GM21367 (cell line): Measurements from ENCODE around the gene EPYC.
A peak's percentile ranks its signal among the peaks of the same experiment; 100 is the strongest.

Source experiments
- ATAC-seq: cut with Tn5 transposase; IDR thresholded peaks from one replicate; pipeline ENCODE4 v1.9.1; 2021; ENCODE audit not compliant: unreplicated experiment

Gene EPYC

DNA sequence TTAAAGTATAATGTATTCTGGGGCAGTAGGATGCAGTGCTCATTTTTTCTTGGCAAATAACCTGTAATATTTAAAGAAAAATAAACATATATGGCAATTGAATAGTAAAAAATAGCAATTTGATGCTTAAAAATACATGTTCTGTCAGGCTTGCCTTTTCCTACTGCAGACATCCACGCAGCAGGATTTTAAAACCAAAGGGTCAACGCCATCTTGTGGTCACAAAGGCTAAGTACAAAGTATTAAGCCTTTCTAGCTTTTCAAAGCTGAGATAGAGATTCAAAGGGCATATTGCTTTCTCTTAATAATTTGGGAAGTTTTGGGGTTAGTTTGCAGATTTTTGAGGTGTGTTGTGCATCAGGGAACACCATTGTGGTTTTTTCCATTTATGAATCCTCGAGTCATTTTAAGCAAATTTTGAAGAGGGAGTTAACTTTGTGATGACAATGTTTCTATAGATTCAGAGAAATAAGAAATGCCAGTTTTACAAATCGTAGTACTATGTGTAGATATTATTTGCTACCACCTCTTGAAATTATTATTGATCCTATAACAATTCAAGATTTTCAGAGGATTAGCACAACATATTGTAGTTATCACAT is 45.1 kb downstream of the EPYC start:
- ATAC-seq, result peak; percentile 85

GRCh38 chr12:90959032-90959431 is 45.7 kb downstream of the EPYC start:
- ATAC-seq, result no peak

- ATAC-seq, result no peak
Observed at GRCh38 chr12:90958347-90958746, 46.4 kb downstream of the EPYC start.

DNA sequence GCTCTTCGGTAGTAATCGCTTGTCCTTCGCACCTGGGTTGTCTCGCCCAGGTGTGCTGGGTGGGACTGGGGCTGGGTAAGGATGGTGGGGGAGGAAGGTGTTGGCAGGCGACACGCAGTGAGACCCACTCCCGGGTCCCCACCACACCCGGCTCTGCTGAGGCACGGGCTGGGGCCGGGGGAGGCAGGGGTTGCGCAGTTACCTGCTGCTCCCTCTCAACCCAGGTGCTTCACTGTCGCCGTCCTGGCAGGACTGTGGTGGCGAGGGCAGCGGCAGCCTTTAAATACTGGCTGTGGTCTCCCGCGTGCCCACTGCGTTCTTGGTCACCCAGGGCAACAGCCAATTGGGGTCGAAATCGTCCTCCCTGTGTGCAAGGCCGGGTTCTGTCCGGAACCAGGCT is 49.9 kb downstream of the EPYC start, which contains the start of gene CCER1:
TSS of gene CCER1 (minus strand) at position 256 of the 400 bp plus-strand sequence. CDS start 434 bp downstream, outside the sequence.
- no peak for ATAC-seq

DNA sequence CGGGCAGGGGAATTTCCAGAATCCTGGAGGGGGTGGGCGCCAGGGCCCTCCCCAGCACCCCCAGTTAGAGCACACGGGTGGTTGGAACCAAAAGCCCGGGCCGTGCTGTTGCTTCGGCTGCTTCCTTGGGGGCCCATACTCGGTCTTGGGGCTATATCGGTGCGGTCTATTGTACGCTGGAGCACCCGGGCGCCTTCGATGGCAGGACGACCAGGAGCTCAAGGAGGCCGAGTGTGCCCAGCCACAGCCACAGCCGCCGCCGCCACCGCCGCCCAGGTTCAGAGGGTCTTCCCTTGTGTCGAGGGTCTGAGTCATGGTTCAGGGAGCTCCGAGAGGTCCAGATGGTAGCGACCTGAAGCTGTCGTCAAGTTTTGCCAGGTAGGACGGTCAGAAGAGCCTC is 50.3 kb downstream of the EPYC start:
- ATAC-seq, result no peak

DNA sequence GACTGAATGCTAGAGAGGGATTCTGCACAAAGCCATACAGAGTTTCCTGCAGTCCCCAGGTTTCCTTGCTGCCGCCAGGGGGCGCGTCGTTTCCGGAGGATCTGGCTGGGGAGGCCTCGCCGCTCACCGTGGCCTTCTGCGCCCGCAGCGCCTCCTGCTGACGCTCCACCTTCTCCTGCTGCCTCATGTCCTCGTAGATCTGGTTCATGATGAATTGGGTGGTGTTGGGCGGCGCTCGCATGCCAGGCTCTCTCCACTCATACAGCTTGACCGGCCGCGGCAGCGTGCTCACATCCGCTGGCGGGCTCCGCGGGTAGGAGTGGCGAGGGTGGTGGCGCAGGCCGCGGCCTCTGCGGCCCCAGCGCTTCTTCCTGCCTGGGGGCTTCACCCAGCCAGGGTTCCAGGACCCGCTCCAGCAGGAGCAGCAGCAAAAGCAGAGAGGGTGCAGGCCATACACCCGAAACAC is 50.8 kb downstream of the EPYC start:
- ATAC-seq, result peak; percentile 46

GRCh38 chr12:90951432-90952105 is 53.2 kb downstream of the EPYC start:
- ATAC-seq, result no peak

- no peak for ATAC-seq
Observed at GRCh38 chr12:90947869-90948268, 56.9 kb downstream of the EPYC start.

- peak; percentile 91 for ATAC-seq
Observed at GRCh38 chr12:90945070-90945649, 59.6 kb downstream of the EPYC start.

- ATAC-seq, result no peak
Observed at GRCh38 chr12:90943255-90943654, 61.5 kb downstream of the EPYC start.

DNA sequence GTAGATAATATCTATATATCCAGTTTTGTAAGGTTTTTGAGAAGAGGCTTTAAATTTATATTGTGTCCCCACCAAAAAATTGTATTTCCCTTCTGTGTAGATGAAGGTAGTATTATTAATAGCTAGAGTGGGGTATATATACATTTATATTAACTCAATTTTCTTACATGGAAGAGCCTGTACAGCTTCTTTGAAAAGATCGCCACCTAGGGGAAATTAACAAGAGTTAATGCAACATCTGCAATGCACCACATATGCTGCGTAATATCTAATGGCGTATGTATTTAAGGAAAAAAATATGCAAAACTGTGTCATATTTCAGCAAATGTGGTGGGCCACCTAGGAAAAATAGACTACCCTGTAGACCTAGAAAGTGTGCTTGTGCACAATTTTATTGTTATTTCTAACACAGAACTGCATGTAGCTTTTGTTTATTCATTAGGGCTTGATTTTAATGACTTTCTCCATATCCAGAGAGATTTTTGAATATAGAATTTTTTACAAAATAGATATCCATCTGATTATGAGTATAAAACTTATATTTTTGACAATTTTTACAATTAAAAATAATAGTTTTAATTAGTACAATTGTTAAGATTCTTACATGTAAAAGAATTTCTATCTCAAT is 63.8 kb downstream of the EPYC start:
- peak; percentile 75 for ATAC-seq

DNA sequence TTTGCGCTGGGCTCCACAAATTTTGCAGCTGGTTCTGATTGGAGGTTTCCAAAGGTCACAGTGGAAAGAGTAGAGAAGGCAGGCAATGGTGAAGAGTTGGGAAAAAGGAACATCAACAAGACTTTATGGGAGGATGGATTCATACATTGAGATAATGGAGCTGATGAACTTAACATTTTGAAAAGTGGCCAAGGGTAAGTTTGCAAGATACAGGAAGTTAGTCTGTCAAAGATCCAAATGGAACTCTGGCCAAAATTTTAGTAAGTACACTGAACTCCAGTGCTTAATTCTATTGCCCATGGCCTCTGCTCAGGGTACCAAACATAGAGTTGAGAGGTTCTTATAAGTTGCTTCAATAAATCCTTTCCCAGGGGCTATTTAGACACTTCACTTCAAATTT is 65.4 kb downstream of the EPYC start:
- ATAC-seq, result no peak

DNA sequence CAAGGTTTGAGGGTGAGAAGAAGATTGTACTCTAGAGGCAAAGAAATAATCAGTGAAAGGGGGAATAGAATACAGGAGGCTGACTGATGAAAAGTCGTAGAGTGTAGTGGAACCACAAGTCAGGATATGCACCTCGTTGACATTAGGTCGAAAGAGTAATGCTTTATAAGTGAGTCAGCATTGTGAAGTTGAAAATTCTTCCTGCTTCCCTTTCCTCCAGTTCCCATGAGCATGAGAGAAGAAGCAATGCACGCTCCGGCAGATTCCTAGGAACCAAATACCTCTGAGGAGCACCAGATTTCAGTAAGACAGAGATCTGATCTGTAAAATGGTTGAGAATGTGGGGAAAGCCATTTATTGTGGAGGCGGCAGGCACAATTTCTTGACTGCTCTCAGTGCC is 66.3 kb downstream of the EPYC start:
- no peak for ATAC-seq

- ATAC-seq, result no peak
Observed at GRCh38 chr12:90937651-90938050, 67.1 kb downstream of the EPYC start.

DNA sequence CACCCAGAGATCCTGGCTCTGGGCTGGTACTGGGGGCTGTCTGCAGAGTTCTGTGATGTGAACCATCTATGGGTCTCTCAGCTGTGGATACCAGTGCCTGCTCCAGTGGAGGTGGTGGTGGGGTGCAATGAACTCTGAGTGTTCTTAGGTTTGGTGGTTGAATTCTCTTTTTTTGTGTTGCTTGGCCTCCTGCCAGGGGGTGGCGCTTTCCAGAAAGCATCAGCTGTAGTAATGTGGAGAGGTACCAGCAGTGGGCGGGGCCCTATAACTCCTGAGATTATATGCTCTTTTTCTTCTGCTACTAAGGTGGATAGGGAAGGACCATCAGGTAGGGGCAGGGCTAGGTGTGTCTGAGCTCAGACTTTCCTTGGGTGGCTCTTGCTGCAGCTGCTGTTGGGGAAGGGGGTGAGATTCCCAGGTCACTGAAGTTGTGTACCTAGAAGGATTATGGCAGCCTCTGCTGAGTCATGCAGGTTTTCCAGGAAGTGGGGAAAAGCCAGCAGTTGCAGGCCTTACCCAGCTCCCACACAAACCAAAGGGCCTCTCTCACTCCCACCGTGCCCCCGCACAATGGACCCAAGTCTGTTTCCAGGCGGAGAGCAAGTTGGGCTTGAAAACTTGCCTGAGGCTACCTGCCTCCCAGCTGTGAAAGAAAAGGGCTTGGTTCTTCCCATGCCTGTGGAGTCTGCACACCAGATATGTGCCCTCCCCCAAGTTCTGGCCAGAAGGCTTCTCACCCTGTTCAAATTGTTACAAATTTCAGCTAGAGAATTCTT is 68.4 kb downstream of the EPYC start:
- ATAC-seq, result no peak

DNA sequence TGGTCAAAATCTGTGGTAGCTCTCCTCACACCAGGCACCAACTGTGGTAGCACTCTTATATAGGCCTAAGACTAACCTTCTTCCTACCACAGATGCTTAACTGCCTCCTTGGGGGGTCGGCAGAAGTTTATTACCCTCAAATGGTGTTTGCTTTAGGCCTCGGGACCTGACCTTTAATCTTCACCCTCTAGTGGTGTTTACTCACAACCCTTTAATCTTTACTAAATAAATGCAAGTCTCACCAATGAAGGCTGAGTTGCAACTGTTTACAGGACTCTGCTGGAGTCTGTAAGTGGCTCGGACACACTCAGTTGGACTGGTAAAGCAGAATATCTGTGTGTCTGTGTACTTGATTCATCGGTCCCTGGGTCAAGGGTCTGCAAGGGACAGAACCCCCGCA is 79.2 kb downstream of the EPYC start:
- no peak for ATAC-seq

- ATAC-seq, result no peak
Observed at GRCh38 chr12:90924406-90924805, 80.4 kb downstream of the EPYC start.

DNA sequence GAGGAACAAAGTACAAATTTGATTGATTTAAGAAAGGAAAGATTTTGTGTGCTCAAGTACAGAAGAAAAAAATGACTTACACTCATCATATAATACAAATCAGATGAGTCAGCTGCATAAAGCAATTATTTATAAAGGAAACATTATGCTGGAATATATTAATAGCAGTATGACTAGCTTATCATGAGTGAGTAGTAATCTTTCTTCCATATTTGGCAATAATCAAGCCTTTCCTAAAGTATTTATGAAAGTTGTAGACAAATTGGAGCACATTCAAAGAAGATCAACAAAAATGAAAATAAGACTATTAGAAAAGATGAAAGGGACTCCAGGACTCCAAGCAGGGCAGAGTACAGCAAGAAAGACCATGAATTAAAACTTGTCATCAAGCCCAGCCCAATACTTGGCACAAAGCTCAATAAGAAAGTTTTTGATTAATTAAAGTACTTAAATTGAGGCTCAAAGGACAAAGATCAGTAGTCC is 82.6 kb downstream of the EPYC start:
- ATAC-seq, result no peak

DNA sequence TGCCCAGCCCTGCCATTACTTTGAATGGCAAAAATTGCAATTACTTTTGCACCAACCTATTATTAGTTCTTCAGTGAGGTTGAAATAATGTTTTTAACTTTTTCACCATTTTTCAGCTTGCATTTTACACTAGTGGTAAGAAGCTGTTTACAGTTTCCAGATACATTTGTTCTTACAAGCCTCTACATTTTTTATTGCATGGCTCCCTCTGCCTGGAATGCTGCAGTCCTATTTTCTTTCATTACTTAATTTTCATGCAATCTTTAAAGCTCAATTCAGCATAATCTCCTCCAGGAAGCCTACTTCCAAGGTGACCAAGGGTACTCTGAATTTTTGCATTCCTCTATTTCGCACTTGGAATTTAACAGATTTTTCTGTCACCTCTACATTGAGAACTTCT is 83.2 kb downstream of the EPYC start:
- no peak for ATAC-seq

- no peak for ATAC-seq
Observed at GRCh38 chr12:90920222-90920621, 84.5 kb downstream of the EPYC start.

- no peak for ATAC-seq
Observed at GRCh38 chr12:90917431-90917830, 87.3 kb downstream of the EPYC start.
